Glomerular endothelial cell (primary cell): ENCODE data around the gene ORC6. TPM values are rescaled to one million over a fixed set of nuclear protein-coding genes. Genes with fewer than 3 reads are reported as not detected.
A peak's percentile ranks its signal among the peaks of the same experiment; 100 is the strongest.
"Not testable (repeated sequence)": the region's sequence is repeated elsewhere in the genome, so short reads cannot be mapped to it uniquely, and the experiment has no call there.

Experiments
- DNase-seq: peaks from one replicate; pipeline ENCODE4 v3.0.0-alpha.2; 2011; ENCODE audit warnings: low read depth, low spot score; ENCODE audit errors: extremely low read depth
- total RNA-seq: library from RNA; depleted of rRNA; stranded (reverse); fragments of >200 nt; gene quantifications from 2 replicates; pipeline ENCODE4 v1.2.3, GENCODE V29; 2015

ORC6 gene
- 4.7 and 13.0 TPM in 2 replicates for total RNA-seq

GRCh38 chr16:46689365-46690280, at the start of gene ORC6:
ORC6 (plus strand) TSS chr16:46689659; CDS start chr16:46689706, 47 bp downstream.
- DNase-seq, result no peak

GRCh38 chr16:46648656-46649055, 40.8 kb upstream of the ORC6 start:
- DNase-seq, result no peak

GRCh38 chr16:46649588-46650253, 39.7 kb upstream of the ORC6 start:
- no peak for DNase-seq

- no peak for DNase-seq
Observed at GRCh38 chr16:46650254-46650623, 39.2 kb upstream of the ORC6 start.

GRCh38 chr16:46651305-46651704, 38.2 kb upstream of the ORC6 start:
- no peak for DNase-seq

- no peak for DNase-seq
Observed at GRCh38 chr16:46658925-46659324, 30.5 kb upstream of the ORC6 start.

- DNase-seq, result no peak
Observed at GRCh38 chr16:46662123-46662522, 27.3 kb upstream of the ORC6 start.

GRCh38 chr16:46673320-46674013, 16.0 kb upstream of the ORC6 start:
- DNase-seq, result no peak

- not testable (repeated sequence) for DNase-seq
Observed at GRCh38 chr16:46677943-46678342, 11.5 kb upstream of the ORC6 start.

GRCh38 chr16:46681867-46682266, 7.6 kb upstream of the ORC6 start:
- DNase-seq, result not testable (repeated sequence)

- DNase-seq, result no peak
Observed at GRCh38 chr16:46686815-46687473, 2.5 kb upstream of the ORC6 start.

- no peak for DNase-seq
Observed at GRCh38 chr16:46687486-46687885, 2.0 kb upstream of the ORC6 start.

- DNase-seq, result no peak
Observed at GRCh38 chr16:46688101-46688653, 1.3 kb upstream of the ORC6 start.

GRCh38 chr16:46688654-46689364, 650 bp upstream of the ORC6 start, which contains the start of gene VPS35:
VPS35 (minus strand) TSS chr16:46689178; CDS start chr16:46689133, 45 bp downstream.
- peak; percentile 91 for DNase-seq

- DNase-seq, result no peak
Observed at GRCh38 chr16:46690281-46691178, 1.1 kb downstream of the ORC6 start.

- DNase-seq, result no peak
Observed at GRCh38 chr16:46691726-46692125, 2.3 kb downstream of the ORC6 start.

GRCh38 chr16:46693598-46693997, 4.1 kb downstream of the ORC6 start:
- no peak for DNase-seq

- no peak for DNase-seq
Observed at GRCh38 chr16:46695937-46696336, 6.5 kb downstream of the ORC6 start.

GRCh38 chr16:46696957-46697356, 7.5 kb downstream of the ORC6 start:
- no peak for DNase-seq
